Keratinocyte (primary cell): ENCODE measurements around the gene ZSWIM6.

Source experiments
- EZH2 ChIP-seq: IDR thresholded peaks from one replicate; pipeline ENCODE4 v1.6.1; 2012; ENCODE audit warnings: inconsistent platforms, mild to moderate bottlenecking, low read length, moderate library complexity
- TF ChIP-seq, protein P1 (sequence below), 3 experiments: IDR thresholded peaks in 1 of 3; conservative IDR thresholded peaks in 1 of 3; optimal IDR thresholded peaks in 1 of 3; 2 replicates in 2 of 3; 3 replicates in 1 of 3; pipeline versions ENCODE3 to v1.5.1; 2011; ENCODE audit warnings: low read length in 3 of 3, mild to moderate bottlenecking in 3 of 3, moderate library complexity in 2 of 3, control low read depth in 1 of 3, inconsistent platforms in 1 of 3; ENCODE audit not compliant: insufficient read depth in 2 of 3; ENCODE audit errors: extremely low read depth in 1 of 3

DNA sequence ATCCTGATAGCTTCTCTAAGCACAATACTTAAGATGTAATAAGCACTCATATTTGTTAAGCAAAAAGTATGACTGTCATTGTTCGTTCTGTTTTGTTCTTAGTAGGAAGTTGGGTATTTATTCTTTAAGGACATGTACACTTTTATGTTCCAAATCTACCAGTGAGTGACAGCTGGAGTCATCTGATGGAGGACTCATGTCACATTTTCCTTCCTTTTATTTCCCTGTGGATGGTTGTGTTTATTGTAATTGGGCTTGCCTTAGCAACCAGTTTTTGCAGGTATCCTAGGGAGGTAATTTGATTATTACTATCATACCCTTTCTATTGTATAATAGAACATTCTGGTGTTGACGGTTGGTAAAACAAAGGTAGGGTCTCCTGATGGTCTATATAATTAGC, 145.7 kb downstream of the ZSWIM6 start:
- TF ChIP-seq, protein P1, sequence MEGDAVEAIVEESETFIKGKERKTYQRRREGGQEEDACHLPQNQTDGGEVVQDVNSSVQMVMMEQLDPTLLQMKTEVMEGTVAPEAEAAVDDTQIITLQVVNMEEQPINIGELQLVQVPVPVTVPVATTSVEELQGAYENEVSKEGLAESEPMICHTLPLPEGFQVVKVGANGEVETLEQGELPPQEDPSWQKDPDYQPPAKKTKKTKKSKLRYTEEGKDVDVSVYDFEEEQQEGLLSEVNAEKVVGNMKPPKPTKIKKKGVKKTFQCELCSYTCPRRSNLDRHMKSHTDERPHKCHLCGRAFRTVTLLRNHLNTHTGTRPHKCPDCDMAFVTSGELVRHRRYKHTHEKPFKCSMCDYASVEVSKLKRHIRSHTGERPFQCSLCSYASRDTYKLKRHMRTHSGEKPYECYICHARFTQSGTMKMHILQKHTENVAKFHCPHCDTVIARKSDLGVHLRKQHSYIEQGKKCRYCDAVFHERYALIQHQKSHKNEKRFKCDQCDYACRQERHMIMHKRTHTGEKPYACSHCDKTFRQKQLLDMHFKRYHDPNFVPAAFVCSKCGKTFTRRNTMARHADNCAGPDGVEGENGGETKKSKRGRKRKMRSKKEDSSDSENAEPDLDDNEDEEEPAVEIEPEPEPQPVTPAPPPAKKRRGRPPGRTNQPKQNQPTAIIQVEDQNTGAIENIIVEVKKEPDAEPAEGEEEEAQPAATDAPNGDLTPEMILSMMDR (optimal IDR thresholded peaks at IDR 0.05 in 1 of 3, IDR thresholded peaks at IDR 0.05 in 1 of 3, conservative IDR thresholded peaks at IDR 0.05 in 1 of 3; ENCODE audit: extremely low read depth in 1 of 3, insufficient read depth in 2 of 3, low read length in 3 of 3) = no peak
- TF ChIP-seq EZH2 = no peak
